Measurements from ENCODE around the gene GCNT4. TPM values are rescaled to one million over a fixed set of nuclear protein-coding genes. Genes with fewer than 3 reads are reported as not detected.

Gene GCNT4
- total and polyA plus RNA-seq, 2 experiments from 2014 or later, result 2.5 to 5.4 TPM

DNA sequence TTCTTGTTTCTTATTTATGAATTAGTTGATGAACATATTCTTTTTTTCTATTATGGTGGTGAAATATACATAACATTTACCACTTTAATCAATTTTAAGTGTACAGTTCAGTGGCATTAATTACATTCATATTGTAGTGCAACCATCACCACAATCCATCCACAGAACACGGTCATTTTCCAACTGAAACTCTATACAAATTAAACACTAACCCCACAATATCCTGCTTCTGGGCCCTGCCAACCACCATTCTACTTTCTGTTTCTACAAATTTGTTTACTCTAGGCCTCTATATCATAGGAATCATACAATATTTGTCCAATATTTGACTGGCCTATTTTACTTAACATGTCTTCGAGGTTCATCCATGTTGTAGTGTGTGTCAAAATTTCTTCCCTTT lies 7.3 kb downstream of the GCNT4 start:
- no peak overlapping the region for H3K4me2 ChIP-seq
- no peak overlapping the region for H3K27ac Mint-ChIP-seq

More for the DNA sequence above, 7.3 kb downstream of the GCNT4 start:
- Histone ChIP-seq H3K27me3 (ENCODE audit: insufficient read depth) (no peaks in the 10 kb centered on the region), H3K4me3 (no peak overlapping the region), H4K20me1 (replicated peaks; ENCODE audit: insufficient read depth) (no peaks in the 10 kb centered on the region), H3K27ac (ENCODE audit: low read depth) (no peak overlapping the region), H3K4me1 (ENCODE audit: insufficient read depth) (no peaks in the 10 kb centered on the region; the same call in 1 of the 2 replicates), H2AFZ (no peak overlapping the region), H3K9me2 (ENCODE audit: insufficient read depth) (no peaks in the 10 kb centered on the region), H3K36me3 (ENCODE audit: insufficient read depth) (no peaks in the 10 kb centered on the region), H3F3A (replicated peaks; ENCODE audit: low read depth) (no peaks in the 10 kb centered on the region), H3K79me2 (replicated peaks; ENCODE audit: insufficient read depth) (peaks cover 19% of the 10 kb centered on the region)
- Mint-ChIP-seq H3K36me3 (ENCODE audit: low read depth) (peaks cover 3% of the 10 kb centered on the region; the same call in 2 of the 3 replicates), H3K4me3 (no peak overlapping the region), H3K9me3 (no peaks in the 10 kb centered on the region), H3K4me1 (peaks cover 11% of the 10 kb centered on the region; the same call in 2 of the 3 replicates), H3K27me3 (ENCODE audit: insufficient read depth, low read depth, poor library complexity) (no peaks in the 10 kb centered on the region)
- TF ChIP-seq ZNF331 (CRISPR knock-in tag; IDR thresholded peaks at IDR 0.05; ENCODE audit: low read depth), result no peak
- TF ChIP-seq, protein P1, sequence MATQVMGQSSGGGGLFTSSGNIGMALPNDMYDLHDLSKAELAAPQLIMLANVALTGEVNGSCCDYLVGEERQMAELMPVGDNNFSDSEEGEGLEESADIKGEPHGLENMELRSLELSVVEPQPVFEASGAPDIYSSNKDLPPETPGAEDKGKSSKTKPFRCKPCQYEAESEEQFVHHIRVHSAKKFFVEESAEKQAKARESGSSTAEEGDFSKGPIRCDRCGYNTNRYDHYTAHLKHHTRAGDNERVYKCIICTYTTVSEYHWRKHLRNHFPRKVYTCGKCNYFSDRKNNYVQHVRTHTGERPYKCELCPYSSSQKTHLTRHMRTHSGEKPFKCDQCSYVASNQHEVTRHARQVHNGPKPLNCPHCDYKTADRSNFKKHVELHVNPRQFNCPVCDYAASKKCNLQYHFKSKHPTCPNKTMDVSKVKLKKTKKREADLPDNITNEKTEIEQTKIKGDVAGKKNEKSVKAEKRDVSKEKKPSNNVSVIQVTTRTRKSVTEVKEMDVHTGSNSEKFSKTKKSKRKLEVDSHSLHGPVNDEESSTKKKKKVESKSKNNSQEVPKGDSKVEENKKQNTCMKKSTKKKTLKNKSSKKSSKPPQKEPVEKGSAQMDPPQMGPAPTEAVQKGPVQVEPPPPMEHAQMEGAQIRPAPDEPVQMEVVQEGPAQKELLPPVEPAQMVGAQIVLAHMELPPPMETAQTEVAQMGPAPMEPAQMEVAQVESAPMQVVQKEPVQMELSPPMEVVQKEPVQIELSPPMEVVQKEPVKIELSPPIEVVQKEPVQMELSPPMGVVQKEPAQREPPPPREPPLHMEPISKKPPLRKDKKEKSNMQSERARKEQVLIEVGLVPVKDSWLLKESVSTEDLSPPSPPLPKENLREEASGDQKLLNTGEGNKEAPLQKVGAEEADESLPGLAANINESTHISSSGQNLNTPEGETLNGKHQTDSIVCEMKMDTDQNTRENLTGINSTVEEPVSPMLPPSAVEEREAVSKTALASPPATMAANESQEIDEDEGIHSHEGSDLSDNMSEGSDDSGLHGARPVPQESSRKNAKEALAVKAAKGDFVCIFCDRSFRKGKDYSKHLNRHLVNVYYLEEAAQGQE (IDR thresholded peaks at IDR 0.05; ENCODE audit: unreplicated experiment), result no peak
- TF ChIP-seq, protein P2, sequence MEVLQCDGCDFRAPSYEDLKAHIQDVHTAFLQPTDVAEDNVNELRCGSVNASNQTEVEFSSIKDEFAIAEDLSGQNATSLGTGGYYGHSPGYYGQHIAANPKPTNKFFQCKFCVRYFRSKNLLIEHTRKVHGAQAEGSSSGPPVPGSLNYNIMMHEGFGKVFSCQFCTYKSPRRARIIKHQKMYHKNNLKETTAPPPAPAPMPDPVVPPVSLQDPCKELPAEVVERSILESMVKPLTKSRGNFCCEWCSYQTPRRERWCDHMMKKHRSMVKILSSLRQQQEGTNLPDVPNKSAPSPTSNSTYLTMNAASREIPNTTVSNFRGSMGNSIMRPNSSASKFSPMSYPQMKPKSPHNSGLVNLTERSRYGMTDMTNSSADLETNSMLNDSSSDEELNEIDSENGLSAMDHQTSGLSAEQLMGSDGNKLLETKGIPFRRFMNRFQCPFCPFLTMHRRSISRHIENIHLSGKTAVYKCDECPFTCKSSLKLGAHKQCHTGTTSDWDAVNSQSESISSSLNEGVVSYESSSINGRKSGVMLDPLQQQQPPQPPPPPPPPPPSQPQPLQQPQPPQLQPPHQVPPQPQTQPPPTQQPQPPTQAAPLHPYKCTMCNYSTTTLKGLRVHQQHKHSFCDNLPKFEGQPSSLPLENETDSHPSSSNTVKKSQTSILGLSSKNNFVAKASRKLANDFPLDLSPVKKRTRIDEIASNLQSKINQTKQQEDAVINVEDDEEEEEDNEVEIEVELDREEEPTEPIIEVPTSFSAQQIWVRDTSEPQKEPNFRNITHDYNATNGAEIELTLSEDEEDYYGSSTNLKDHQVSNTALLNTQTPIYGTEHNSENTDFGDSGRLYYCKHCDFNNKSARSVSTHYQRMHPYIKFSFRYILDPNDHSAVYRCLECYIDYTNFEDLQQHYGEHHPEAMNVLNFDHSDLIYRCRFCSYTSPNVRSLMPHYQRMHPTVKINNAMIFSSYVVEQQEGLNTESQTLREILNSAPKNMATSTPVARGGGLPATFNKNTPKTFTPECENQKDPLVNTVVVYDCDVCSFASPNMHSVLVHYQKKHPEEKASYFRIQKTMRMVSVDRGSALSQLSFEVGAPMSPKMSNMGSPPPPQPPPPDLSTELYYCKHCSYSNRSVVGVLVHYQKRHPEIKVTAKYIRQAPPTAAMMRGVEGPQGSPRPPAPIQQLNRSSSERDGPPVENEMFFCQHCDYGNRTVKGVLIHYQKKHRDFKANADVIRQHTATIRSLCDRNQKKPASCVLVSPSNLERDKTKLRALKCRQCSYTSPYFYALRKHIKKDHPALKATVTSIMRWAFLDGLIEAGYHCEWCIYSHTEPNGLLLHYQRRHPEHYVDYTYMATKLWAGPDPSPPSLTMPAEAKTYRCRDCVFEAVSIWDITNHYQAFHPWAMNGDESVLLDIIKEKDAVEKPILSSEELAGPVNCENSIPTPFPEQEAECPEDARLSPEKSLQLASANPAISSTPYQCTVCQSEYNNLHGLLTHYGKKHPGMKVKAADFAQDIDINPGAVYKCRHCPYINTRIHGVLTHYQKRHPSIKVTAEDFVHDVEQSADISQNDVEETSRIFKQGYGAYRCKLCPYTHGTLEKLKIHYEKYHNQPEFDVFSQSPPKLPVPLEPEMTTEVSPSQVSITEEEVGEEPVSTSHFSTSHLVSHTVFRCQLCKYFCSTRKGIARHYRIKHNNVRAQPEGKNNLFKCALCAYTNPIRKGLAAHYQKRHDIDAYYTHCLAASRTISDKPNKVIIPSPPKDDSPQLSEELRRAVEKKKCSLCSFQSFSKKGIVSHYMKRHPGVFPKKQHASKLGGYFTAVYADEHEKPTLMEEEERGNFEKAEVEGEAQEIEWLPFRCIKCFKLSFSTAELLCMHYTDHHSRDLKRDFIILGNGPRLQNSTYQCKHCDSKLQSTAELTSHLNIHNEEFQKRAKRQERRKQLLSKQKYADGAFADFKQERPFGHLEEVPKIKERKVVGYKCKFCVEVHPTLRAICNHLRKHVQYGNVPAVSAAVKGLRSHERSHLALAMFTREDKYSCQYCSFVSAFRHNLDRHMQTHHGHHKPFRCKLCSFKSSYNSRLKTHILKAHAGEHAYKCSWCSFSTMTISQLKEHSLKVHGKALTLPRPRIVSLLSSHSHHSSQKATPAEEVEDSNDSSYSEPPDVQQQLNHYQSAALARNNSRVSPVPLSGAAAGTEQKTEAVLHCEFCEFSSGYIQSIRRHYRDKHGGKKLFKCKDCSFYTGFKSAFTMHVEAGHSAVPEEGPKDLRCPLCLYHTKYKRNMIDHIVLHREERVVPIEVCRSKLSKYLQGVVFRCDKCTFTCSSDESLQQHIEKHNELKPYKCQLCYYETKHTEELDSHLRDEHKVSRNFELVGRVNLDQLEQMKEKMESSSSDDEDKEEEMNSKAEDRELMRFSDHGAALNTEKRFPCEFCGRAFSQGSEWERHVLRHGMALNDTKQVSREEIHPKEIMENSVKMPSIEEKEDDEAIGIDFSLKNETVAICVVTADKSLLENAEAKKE (CRISPR knock-in tag; IDR thresholded peaks at IDR 0.05), result no peak
- no peak for TF ChIP-seq EZH2phosphoT487 (IDR thresholded peaks at IDR 0.05; ENCODE audit: unreplicated experiment)
- TF ChIP-seq POLR2AphosphoS5 (IDR thresholded peaks at IDR 0.05; ENCODE audit: low read depth), result no peak
- no peak for TF ChIP-seq ZNF114 (CRISPR knock-in tag; IDR thresholded peaks at IDR 0.05)
- no peak for TF ChIP-seq CREB1 (CRISPR knock-in tag; IDR thresholded peaks at IDR 0.05; ENCODE audit: low read depth)
- TF ChIP-seq STAT1 (IDR thresholded peaks at IDR 0.05; ENCODE audit: unreplicated experiment), result no peak
- TF ChIP-seq, protein P3, sequence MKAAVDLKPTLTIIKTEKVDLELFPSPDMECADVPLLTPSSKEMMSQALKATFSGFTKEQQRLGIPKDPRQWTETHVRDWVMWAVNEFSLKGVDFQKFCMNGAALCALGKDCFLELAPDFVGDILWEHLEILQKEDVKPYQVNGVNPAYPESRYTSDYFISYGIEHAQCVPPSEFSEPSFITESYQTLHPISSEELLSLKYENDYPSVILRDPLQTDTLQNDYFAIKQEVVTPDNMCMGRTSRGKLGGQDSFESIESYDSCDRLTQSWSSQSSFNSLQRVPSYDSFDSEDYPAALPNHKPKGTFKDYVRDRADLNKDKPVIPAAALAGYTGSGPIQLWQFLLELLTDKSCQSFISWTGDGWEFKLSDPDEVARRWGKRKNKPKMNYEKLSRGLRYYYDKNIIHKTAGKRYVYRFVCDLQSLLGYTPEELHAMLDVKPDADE (IDR thresholded peaks at IDR 0.05), result no peak
- TF ChIP-seq, protein P4, sequence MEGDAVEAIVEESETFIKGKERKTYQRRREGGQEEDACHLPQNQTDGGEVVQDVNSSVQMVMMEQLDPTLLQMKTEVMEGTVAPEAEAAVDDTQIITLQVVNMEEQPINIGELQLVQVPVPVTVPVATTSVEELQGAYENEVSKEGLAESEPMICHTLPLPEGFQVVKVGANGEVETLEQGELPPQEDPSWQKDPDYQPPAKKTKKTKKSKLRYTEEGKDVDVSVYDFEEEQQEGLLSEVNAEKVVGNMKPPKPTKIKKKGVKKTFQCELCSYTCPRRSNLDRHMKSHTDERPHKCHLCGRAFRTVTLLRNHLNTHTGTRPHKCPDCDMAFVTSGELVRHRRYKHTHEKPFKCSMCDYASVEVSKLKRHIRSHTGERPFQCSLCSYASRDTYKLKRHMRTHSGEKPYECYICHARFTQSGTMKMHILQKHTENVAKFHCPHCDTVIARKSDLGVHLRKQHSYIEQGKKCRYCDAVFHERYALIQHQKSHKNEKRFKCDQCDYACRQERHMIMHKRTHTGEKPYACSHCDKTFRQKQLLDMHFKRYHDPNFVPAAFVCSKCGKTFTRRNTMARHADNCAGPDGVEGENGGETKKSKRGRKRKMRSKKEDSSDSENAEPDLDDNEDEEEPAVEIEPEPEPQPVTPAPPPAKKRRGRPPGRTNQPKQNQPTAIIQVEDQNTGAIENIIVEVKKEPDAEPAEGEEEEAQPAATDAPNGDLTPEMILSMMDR (conservative IDR thresholded peaks at IDR 0.05; ENCODE audit: low read depth in 2 of 2), result no peak
- no peak for TF ChIP-seq NANOG (IDR thresholded peaks at IDR 0.05; ENCODE audit: borderline replicate concordance)
- no peak for TF ChIP-seq JUNB (IDR thresholded peaks at IDR 0.05; ENCODE audit: unreplicated experiment)
- TF ChIP-seq EZH2 (IDR thresholded peaks at IDR 0.05; ENCODE audit: low read depth, unreplicated experiment), result no peak
- ATAC-seq, result no peak
- no peak for DNase-seq (ENCODE audit: low spot score)

All from GM23338 (cell line).